PC-3 (cell line): ENCODE data around the gene DENND10.

ENCODE experiments used
- CTCF ChIP-seq: fragments of 300-600 bp; sonication (generic); conservative IDR thresholded peaks from 2 replicates; pipeline ENCODE4 v1.5.1; 2017; ENCODE audit warnings: antibody characterized with exemption, low read depth, mild to moderate bottlenecking, low read length
- EZH2 ChIP-seq: fragments of 300-600 bp; sonication (generic); IDR thresholded peaks from one replicate; pipeline ENCODE4 v1.6.1; 2017; ENCODE audit warnings: antibody characterized with exemption, mild to moderate bottlenecking, low read length; ENCODE audit not compliant: unreplicated experiment
- EZH2phosphoT487 ChIP-seq: fragments of 300-600 bp; sonication (generic); IDR thresholded peaks from 2 replicates; pipeline ENCODE4 v1.6.1; 2018; ENCODE audit warnings: mild to moderate bottlenecking, antibody characterized with exemption, low read length, borderline replicate concordance

DNA sequence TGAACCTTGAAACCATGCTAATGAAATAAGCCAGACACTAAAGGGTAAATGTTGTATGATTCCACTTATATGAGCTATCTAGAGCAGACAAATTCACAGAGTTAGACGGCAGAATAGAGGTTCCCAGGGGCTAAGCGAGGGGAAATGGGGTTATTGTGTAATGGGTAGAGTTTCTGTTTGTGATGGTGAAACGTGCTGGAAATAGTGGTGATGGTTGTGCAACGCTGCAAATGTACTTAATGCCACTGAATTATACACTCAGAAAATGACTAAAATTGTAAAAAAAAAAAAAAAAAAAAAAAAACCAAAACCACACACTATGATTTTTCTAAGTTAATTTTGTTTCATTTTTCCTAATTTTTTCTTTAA lies 31.6 kb downstream of the DENND10 start:
- no peak for TF ChIP-seq CTCF
- TF ChIP-seq EZH2, result no peak
- TF ChIP-seq EZH2phosphoT487, result no peak
